Inferior parietal cortex (tissue), 1 donor: ENCODE results near the gene CEBPA.
A peak's percentile ranks its signal among the peaks of the same experiment; 100 is the strongest.

Experiments used
- DNase-seq: peaks from one replicate; pipeline ENCODE4 v3.0.0-alpha.2; 2016; ENCODE audit errors: extremely low spot score

Gene CEBPA

GRCh38 chr19:33302175-33302973 lies at the start of gene CEBPA:
CEBPA (minus strand) TSS chr19:33302534; CDS start chr19:33302414, 120 bp downstream.
- DNase-seq = no peak

GRCh38 chr19:33350538-33351309 lies 48.4 kb upstream of the CEBPA start:
- peak; percentile 17 for DNase-seq

GRCh38 chr19:33349319-33350289 lies 47.3 kb upstream of the CEBPA start:
- DNase-seq = no peak

GRCh38 chr19:33348301-33349010 lies 46.1 kb upstream of the CEBPA start:
- no peak for DNase-seq

- DNase-seq = no peak
These were observed 45.0 kb upstream of the CEBPA start for GRCh38 chr19:33347300-33347699.

- no peak for DNase-seq
These were observed 44.3 kb upstream of the CEBPA start for GRCh38 chr19:33346665-33347064.

- DNase-seq = no peak
These were observed 42.8 kb upstream of the CEBPA start for GRCh38 chr19:33345163-33345562.

- DNase-seq = no peak
These were observed 42.2 kb upstream of the CEBPA start for GRCh38 chr19:33344573-33344925.

GRCh38 chr19:33343859-33344572 lies 41.7 kb upstream of the CEBPA start:
- peak; percentile 32 for DNase-seq

- DNase-seq = no peak
These were observed 41.0 kb upstream of the CEBPA start for GRCh38 chr19:33343301-33343700.

GRCh38 chr19:33340991-33341390 lies 38.7 kb upstream of the CEBPA start:
- DNase-seq = no peak

- DNase-seq = no peak
These were observed 37.0 kb upstream of the CEBPA start for GRCh38 chr19:33339016-33339984.

- DNase-seq = no peak
These were observed 33.1 kb upstream of the CEBPA start for GRCh38 chr19:33335446-33335845.

GRCh38 chr19:33334271-33334670 lies 31.9 kb upstream of the CEBPA start:
- DNase-seq = no peak

- DNase-seq = no peak
These were observed 31.3 kb upstream of the CEBPA start for GRCh38 chr19:33333642-33334041.

- no peak for DNase-seq
These were observed 30.8 kb upstream of the CEBPA start for GRCh38 chr19:33333151-33333550.

- no peak for DNase-seq
These were observed 29.9 kb upstream of the CEBPA start for GRCh38 chr19:33332248-33332647.

GRCh38 chr19:33329736-33330135 lies 27.4 kb upstream of the CEBPA start:
- no peak for DNase-seq

GRCh38 chr19:33329060-33329459 lies 26.7 kb upstream of the CEBPA start:
- DNase-seq = no peak
